ENCODE data around the gene ILF3. TPM values are rescaled to one million over a fixed set of nuclear protein-coding genes. Genes with fewer than 3 reads are reported as not detected.

ILF3 gene
- polyA plus RNA-seq, 2 donors = 84.2 to 107 TPM

GRCh38 chr19:10640361-10640760 lies 13.8 kb upstream of the ILF3 start:
- peaks cover 0 to 6% of the 10 kb centered on the region in 2 donors for H3K4me1 ChIP-seq (ENCODE audit: control insufficient read depth in 2 of 2, insufficient read depth in 2 of 2, low read length in 1 of 2)

GRCh38 chr19:10641248-10641647 lies 12.9 kb upstream of the ILF3 start:
- Histone ChIP-seq H3K4me1 (ENCODE audit: control insufficient read depth in 2 of 2, insufficient read depth in 2 of 2, low read length in 1 of 2) (peaks cover 0 to 6% of the 10 kb centered on the region in 2 donors), H3K36me3 (ENCODE audit: control insufficient read depth in 2 of 2, insufficient read depth in 2 of 2, low read length in 1 of 2) (peaks cover 20 to 43% of the 10 kb centered on the region in 2 donors), H3K27ac (ENCODE audit: low read depth in 2 of 2, low read length in 1 of 2) (no peak overlapping the region), H3K27me3 (ENCODE audit: control insufficient read depth in 1 of 2, insufficient read depth in 2 of 2, low read length in 2 of 2) (no peaks in the 10 kb centered on the region), H3K4me3 (ENCODE audit: low read depth in 1 of 2, low read length in 2 of 2) (no peak overlapping the region), H3K9me3 (ENCODE audit: control insufficient read depth in 2 of 2, insufficient read depth in 1 of 2, low read depth in 1 of 2, low read length in 1 of 2) (no peaks in the 10 kb centered on the region)
- WGBS, 2 donors = 76 to 84% methylated on average over 4 of the region's 4 CpGs

More at GRCh38 chr19:10640361-10640760, 13.8 kb upstream of the ILF3 start:
- 63 to 75% methylated on average over 2 of the region's 2 CpGs for WGBS, 2 donors
- Histone ChIP-seq H3K27ac (ENCODE audit: low read depth in 2 of 2, low read length in 1 of 2) (no peak overlapping the region), H3K9me3 (ENCODE audit: control insufficient read depth in 2 of 2, insufficient read depth in 1 of 2, low read depth in 1 of 2, low read length in 1 of 2) (no peaks in the 10 kb centered on the region), H3K36me3 (ENCODE audit: control insufficient read depth in 2 of 2, insufficient read depth in 2 of 2, low read length in 1 of 2) (peaks cover 23 to 49% of the 10 kb centered on the region in 2 donors), H3K4me3 (ENCODE audit: low read depth in 1 of 2, low read length in 2 of 2) (no peak overlapping the region), H3K27me3 (ENCODE audit: control insufficient read depth in 1 of 2, insufficient read depth in 2 of 2, low read length in 2 of 2) (no peaks in the 10 kb centered on the region)

- H3K4me3 ChIP-seq (ENCODE audit: low read depth in 1 of 2, low read length in 2 of 2) = no peak overlapping the region
- H3K9me3 ChIP-seq (ENCODE audit: control insufficient read depth in 2 of 2, insufficient read depth in 1 of 2, low read depth in 1 of 2, low read length in 1 of 2) = no peaks in the 10 kb centered on the region
- H3K27me3 ChIP-seq (ENCODE audit: control insufficient read depth in 1 of 2, insufficient read depth in 2 of 2, low read length in 2 of 2) = no peaks in the 10 kb centered on the region
- H3K27ac ChIP-seq (ENCODE audit: low read depth in 2 of 2, low read length in 1 of 2) = peak overlapping the region in 1 of 2 donors; percentile 62
- peaks cover 15 to 32% of the 10 kb centered on the region in 2 donors for H3K36me3 ChIP-seq (ENCODE audit: control insufficient read depth in 2 of 2, insufficient read depth in 2 of 2, low read length in 1 of 2)
- peaks cover 0 to 8% of the 10 kb centered on the region in 2 donors for H3K4me1 ChIP-seq (ENCODE audit: control insufficient read depth in 2 of 2, insufficient read depth in 2 of 2, low read length in 1 of 2)
- WGBS, 2 donors = 76 to 78% methylated on average over 23 to 25 of the region's 25 CpGs
Measured at GRCh38 chr19:10642473-10643171, 11.5 kb upstream of the ILF3 start.

GRCh38 chr19:10643172-10643967 lies 10.8 kb upstream of the ILF3 start:
- Histone ChIP-seq H3K36me3 (ENCODE audit: control insufficient read depth in 2 of 2, insufficient read depth in 2 of 2, low read length in 1 of 2) (peaks cover 10 to 27% of the 10 kb centered on the region in 2 donors), H3K9me3 (ENCODE audit: control insufficient read depth in 2 of 2, insufficient read depth in 1 of 2, low read depth in 1 of 2, low read length in 1 of 2) (no peaks in the 10 kb centered on the region), H3K4me1 (ENCODE audit: control insufficient read depth in 2 of 2, insufficient read depth in 2 of 2, low read length in 1 of 2) (peaks cover 0 to 8% of the 10 kb centered on the region in 2 donors), H3K27ac (ENCODE audit: low read depth in 2 of 2, low read length in 1 of 2) (peak overlapping the region; percentile 47 to 62), H3K4me3 (ENCODE audit: low read depth in 1 of 2, low read length in 2 of 2) (no peak overlapping the region), H3K27me3 (ENCODE audit: control insufficient read depth in 1 of 2, insufficient read depth in 2 of 2, low read length in 2 of 2) (no peaks in the 10 kb centered on the region)
- WGBS, 2 donors = 54 to 57% methylated on average over 21 of the region's 21 CpGs

GRCh38 chr19:10643968-10644259 lies 10.2 kb upstream of the ILF3 start:
- no peaks in the 10 kb centered on the region for H3K27me3 ChIP-seq (ENCODE audit: control insufficient read depth in 1 of 2, insufficient read depth in 2 of 2, low read length in 2 of 2)
- no peak overlapping the region for H3K4me3 ChIP-seq (ENCODE audit: low read depth in 1 of 2, low read length in 2 of 2)
- H3K36me3 ChIP-seq (ENCODE audit: control insufficient read depth in 2 of 2, insufficient read depth in 2 of 2, low read length in 1 of 2) = peaks cover 10 to 27% of the 10 kb centered on the region in 2 donors
- WGBS, 2 donors = 24 to 34% methylated on average over 3 of the region's 3 CpGs
- no peaks in the 10 kb centered on the region for H3K9me3 ChIP-seq (ENCODE audit: control insufficient read depth in 2 of 2, insufficient read depth in 1 of 2, low read depth in 1 of 2, low read length in 1 of 2)
- peaks cover 0 to 8% of the 10 kb centered on the region in 2 donors for H3K4me1 ChIP-seq (ENCODE audit: control insufficient read depth in 2 of 2, insufficient read depth in 2 of 2, low read length in 1 of 2)
- peak overlapping the region; percentile 47 to 62 for H3K27ac ChIP-seq (ENCODE audit: low read depth in 2 of 2, low read length in 1 of 2)

GRCh38 chr19:10644260-10645007 lies 9.7 kb upstream of the ILF3 start:
- Histone ChIP-seq H3K4me1 (ENCODE audit: control insufficient read depth in 2 of 2, insufficient read depth in 2 of 2, low read length in 1 of 2) (peaks cover 0 to 8% of the 10 kb centered on the region in 2 donors), H3K27ac (ENCODE audit: low read depth in 2 of 2, low read length in 1 of 2) (peak overlapping the region; percentile 47 to 62), H3K9me3 (ENCODE audit: control insufficient read depth in 2 of 2, insufficient read depth in 1 of 2, low read depth in 1 of 2, low read length in 1 of 2) (no peaks in the 10 kb centered on the region), H3K4me3 (ENCODE audit: low read depth in 1 of 2, low read length in 2 of 2) (no peak overlapping the region), H3K36me3 (ENCODE audit: control insufficient read depth in 2 of 2, insufficient read depth in 2 of 2, low read length in 1 of 2) (peaks cover 10 to 22% of the 10 kb centered on the region in 2 donors), H3K27me3 (ENCODE audit: control insufficient read depth in 1 of 2, insufficient read depth in 2 of 2, low read length in 2 of 2) (no peaks in the 10 kb centered on the region)
- WGBS, 2 donors = 14 to 15% methylated on average over 14 of the region's 14 CpGs

- no peak overlapping the region for H3K4me3 ChIP-seq (ENCODE audit: low read depth in 1 of 2, low read length in 2 of 2)
- no peaks in the 10 kb centered on the region for H3K9me3 ChIP-seq (ENCODE audit: control insufficient read depth in 2 of 2, insufficient read depth in 1 of 2, low read depth in 1 of 2, low read length in 1 of 2)
- 50 to 72% methylated on average over 12 of the region's 12 CpGs for WGBS, 2 donors
- no peak overlapping the region for H3K27ac ChIP-seq (ENCODE audit: low read depth in 2 of 2, low read length in 1 of 2)
- H3K27me3 ChIP-seq (ENCODE audit: control insufficient read depth in 1 of 2, insufficient read depth in 2 of 2, low read length in 2 of 2) = no peaks in the 10 kb centered on the region
- H3K36me3 ChIP-seq (ENCODE audit: control insufficient read depth in 2 of 2, insufficient read depth in 2 of 2, low read length in 1 of 2) = peaks cover 10 to 18% of the 10 kb centered on the region in 2 donors
- peaks cover 0 to 8% of the 10 kb centered on the region in 2 donors for H3K4me1 ChIP-seq (ENCODE audit: control insufficient read depth in 2 of 2, insufficient read depth in 2 of 2, low read length in 1 of 2)
Measured at GRCh38 chr19:10646456-10647159, 7.5 kb upstream of the ILF3 start.

- peaks cover 0 to 8% of the 10 kb centered on the region in 2 donors for H3K4me1 ChIP-seq (ENCODE audit: control insufficient read depth in 2 of 2, insufficient read depth in 2 of 2, low read length in 1 of 2)
- H3K36me3 ChIP-seq (ENCODE audit: control insufficient read depth in 2 of 2, insufficient read depth in 2 of 2, low read length in 1 of 2) = peaks cover 3% of the 10 kb centered on the region in 2 donors
- H3K9me3 ChIP-seq (ENCODE audit: control insufficient read depth in 2 of 2, insufficient read depth in 1 of 2, low read depth in 1 of 2, low read length in 1 of 2) = no peaks in the 10 kb centered on the region
- no peak overlapping the region for H3K4me3 ChIP-seq (ENCODE audit: low read depth in 1 of 2, low read length in 2 of 2)
- no peak overlapping the region for H3K27ac ChIP-seq (ENCODE audit: low read depth in 2 of 2, low read length in 1 of 2)
- WGBS, 2 donors = 89 to 92% methylated on average over 4 of the region's 4 CpGs
- no peaks in the 10 kb centered on the region for H3K27me3 ChIP-seq (ENCODE audit: control insufficient read depth in 1 of 2, insufficient read depth in 2 of 2, low read length in 2 of 2)
Measured at GRCh38 chr19:10648360-10648759, 5.8 kb upstream of the ILF3 start.

- Histone ChIP-seq H3K36me3 (ENCODE audit: control insufficient read depth in 2 of 2, insufficient read depth in 2 of 2, low read length in 1 of 2) (no peaks in the 10 kb centered on the region), H3K9me3 (ENCODE audit: control insufficient read depth in 2 of 2, insufficient read depth in 1 of 2, low read depth in 1 of 2, low read length in 1 of 2) (no peaks in the 10 kb centered on the region), H3K27ac (ENCODE audit: low read depth in 2 of 2, low read length in 1 of 2) (no peak overlapping the region), H3K4me1 (ENCODE audit: control insufficient read depth in 2 of 2, insufficient read depth in 2 of 2, low read length in 1 of 2) (peaks cover 3 to 4% of the 10 kb centered on the region in 2 donors), H3K27me3 (ENCODE audit: control insufficient read depth in 1 of 2, insufficient read depth in 2 of 2, low read length in 2 of 2) (no peaks in the 10 kb centered on the region), H3K4me3 (ENCODE audit: low read depth in 1 of 2, low read length in 2 of 2) (no peak overlapping the region)
- 55 to 56% methylated on average over 4 of the region's 4 CpGs for WGBS, 2 donors
Measured at GRCh38 chr19:10651851-10652250, 2.3 kb upstream of the ILF3 start.

All from esophagus (tissue), 2 donors.